HepG2 (cell line): ENCODE data around the gene L1CAM. TPM values are rescaled to one million over a fixed set of nuclear protein-coding genes. Genes with fewer than 3 reads are reported as not detected.

Experiments used
- ATAC-seq: fragments of 200-7000 bp; cut with Tn5 transposase; 3 replicates; pipeline ENCODE4 v1.9.1; 2020; ENCODE audit warnings: mild to moderate bottlenecking, moderate library complexity
- BruUV-seq: library from RNA; stranded (reverse); fragments of 400-500 nt; replicated peaks from 2 replicates; lab custom pipeline; 2021; lab: Mats Ljungman, UMichigan
- CTCF ChIA-PET: fragments of 300-600 bp; formaldehyde crosslinking; extraction: SDS; loops from one replicate; lab custom pipeline; 2021; ENCODE audit warnings: low total read pairs, inconsistent platforms, low intra/inter-chr PET ratio; lab: Yijun Ruan, JAX
- POLR2A ChIA-PET: fragments of 350-600 bp; sonication (Branson Sonifier 250); formaldehyde crosslinking; loops from one replicate; lab custom pipeline; 2020; ENCODE audit warnings: antibody characterized with exemption, inconsistent platforms; lab: Yijun Ruan, JAX
- DNase-seq: peaks from one replicate; pipeline ENCODE4 v3.0.0-alpha.2; 2015; ENCODE audit warnings: low spot score
- FAIRE-seq: peaks from 3 replicates; lab custom pipeline; 2011; peaks lifted over from hg19 to GRCh38; lab: Jason Lieb, UNC
- H2AFZ ChIP-seq: one replicate; pipeline ENCODE4 v1.6.1; 2011; ENCODE audit warnings: low read length, inconsistent platforms
- H3K27ac ChIP-seq: fragments of 300-600 bp; 3 replicates; pipeline ENCODE4 v1.8.0; 2011; ENCODE audit warnings: mixed run types, mild to moderate bottlenecking, mixed read lengths, low read length, inconsistent platforms; ENCODE audit not compliant: insufficient read depth; ENCODE audit errors: extremely low read length
- H3K27me3 ChIP-seq, 2 experiments: fragments of 200-600 bp in 1 of 2; 2 replicates in 1 of 2; 3 replicates in 1 of 2; pipeline versions ENCODE4 v1.6.0 to v1.8.0; 2011; ENCODE audit warnings: low read length in 2 of 2, mild to moderate bottlenecking in 2 of 2, moderate library complexity in 2 of 2, inconsistent platforms in 1 of 2; ENCODE audit not compliant: insufficient read depth in 2 of 2, control insufficient read depth in 1 of 2
- H3K36me3 ChIP-seq, 2 experiments: fragments of 200-600 bp in 1 of 2; replicated peaks in 1 of 2; 2 replicates in 1 of 2; 3 replicates in 1 of 2; pipeline versions ENCODE4 v1.5.1 to v1.8.0; 2011; ENCODE audit warnings: low read length in 2 of 2, inconsistent platforms in 1 of 2; ENCODE audit not compliant: insufficient read depth in 2 of 2, control insufficient read depth in 1 of 2
- H3K4me1 ChIP-seq: 2 replicates; pipeline ENCODE4 v1.5.1; 2012; ENCODE audit warnings: low read length, inconsistent platforms; ENCODE audit not compliant: insufficient read depth
- H3K4me2 ChIP-seq: 2 replicates; pipeline ENCODE4 v1.6.0; 2011; ENCODE audit warnings: low read depth, low read length, inconsistent platforms
- H3K4me3 ChIP-seq, 3 experiments: fragments of 200-600 bp in 1 of 3; sonication (generic), shearing (Covaris generic) in 1 of 3; replicated peaks in 1 of 3; 2 replicates each; pipeline ENCODE4 v1.5.1; 2011 to 2016; ENCODE audit warnings: low read length in 3 of 3, inconsistent platforms in 2 of 3, low read depth in 2 of 3, mild to moderate bottlenecking in 2 of 3, control low read depth in 1 of 3, mixed read lengths in 1 of 3; ENCODE audit not compliant: insufficient read depth in 1 of 3
- H3K79me2 ChIP-seq: one replicate; pipeline ENCODE4 v1.6.1; 2011; ENCODE audit warnings: low read length, inconsistent platforms; ENCODE audit not compliant: insufficient read depth
- H3K9ac ChIP-seq: 2 replicates; pipeline ENCODE4 v1.6.0; 2011; ENCODE audit warnings: mild to moderate bottlenecking, low read depth, low read length, inconsistent platforms; ENCODE audit not compliant: insufficient read depth
- H3K9me3 ChIP-seq: 2 replicates; pipeline ENCODE4 v1.5.1; 2012; ENCODE audit warnings: mild to moderate bottlenecking, low read length
- H4K20me1 ChIP-seq: 2 replicates; pipeline ENCODE4 v1.6.0; 2011; ENCODE audit warnings: inconsistent platforms, mild to moderate bottlenecking, low read length, moderate library complexity; ENCODE audit not compliant: insufficient read depth
- MBNL3 ChIP-seq: fragments of 250-450 bp; sonication (Bioruptor Pico); conservative IDR thresholded peaks from 2 replicates; pipeline ENCODE4 v1.8.0; 2022; ENCODE audit warnings: mild to moderate bottlenecking, inconsistent platforms
- SPEN ChIP-seq: sonication (generic); formaldehyde crosslinking; IDR thresholded peaks from 2 replicates; pipeline ENCODE4 v1.5.1; 2020; ENCODE audit warnings: low read depth, mild to moderate bottlenecking, missing genetic modification reagents
- ZFP1 ChIP-seq: IDR thresholded peaks from 2 replicates; pipeline ENCODE4 v1.6.1; 2016
- ZNF710 ChIP-seq: sonication (generic); formaldehyde crosslinking; IDR thresholded peaks from 2 replicates; pipeline ENCODE4 v1.5.0; 2020; ENCODE audit warnings: mild to moderate bottlenecking, missing genetic modification reagents, borderline replicate concordance
- WGBS: methylation state at CpG from one replicate; pipeline ENCODE4 v1.1.6; 2017; ENCODE audit warnings: low lambda C conversion rate; 5-methylcytosine and 5-hydroxymethylcytosine counted together
- in situ Hi-C: cut with HindIII; loops from 2 replicates; pipeline ENCODE4 v1.10.0; 2017; ENCODE audit warnings: low pct_unique_long_range_greater_than_20kb; ENCODE audit not compliant: extremely low pct_ligation_motif_present
- intact Hi-C: fragments of 100-400 bp; cut with micrococcal nuclease; formaldehyde crosslinking; loops from one replicate; pipeline ENCODE4 v1.10.0; 2022; ENCODE audit not compliant: unreplicated experiment
- polyA plus RNA-seq, 8 experiments: library from polyadenylated mRNA; depleted of rRNA in 3 of 8; stranded (reverse) in 7 of 8; unstranded in 1 of 8; fragments of >200 nt; fragmentation: Illumina TruSeq in 4 of 8; extraction: Trizol in 4 of 8; gene quantifications; 2 replicates each; pipeline versions ENCODE4 v1.2.1 to v1.2.3, GENCODE V29; 2011 to 2016; ENCODE audit warnings: low read depth in 4 of 8, missing spikeins in 1 of 8, mixed read lengths in 1 of 8; ENCODE audit not compliant: insufficient read depth in 1 of 8
- total RNA-seq, 5 experiments: library from RNA; depleted of rRNA; stranded (reverse); fragments of >200 nt; fragmentation: Illumina TruSeq; extraction: Trizol; gene quantifications; 2 replicates each; pipeline ENCODE4 v1.2.3, GENCODE V29; 2016; ENCODE audit warnings: low read depth in 1 of 5
- TF ChIP-seq, protein P1 (sequence below): sonication (generic); formaldehyde crosslinking; IDR thresholded peaks from 2 replicates; pipeline ENCODE4 v1.5.0; 2020; ENCODE audit warnings: mild to moderate bottlenecking, missing genetic modification reagents, moderate library complexity
- TF ChIP-seq, protein P2 (sequence below), 2 experiments: sonication (generic) in 1 of 2; formaldehyde crosslinking in 1 of 2; IDR thresholded peaks; 2 replicates each; pipeline versions ENCODE4 v1.4.0 to v1.6.1; 2018 to 2020; ENCODE audit warnings: missing genetic modification reagents in 2 of 2, borderline replicate concordance in 1 of 2, low read depth in 1 of 2, mild to moderate bottlenecking in 1 of 2, missing biosample characterization in 1 of 2

The L1CAM gene
- total and polyA plus RNA-seq, 2 of the 13 experiments (the other 11 are each of a cell fraction or from before 2014, with no cell fraction given) = 1.4 to 2.0 TPM

DNA sequence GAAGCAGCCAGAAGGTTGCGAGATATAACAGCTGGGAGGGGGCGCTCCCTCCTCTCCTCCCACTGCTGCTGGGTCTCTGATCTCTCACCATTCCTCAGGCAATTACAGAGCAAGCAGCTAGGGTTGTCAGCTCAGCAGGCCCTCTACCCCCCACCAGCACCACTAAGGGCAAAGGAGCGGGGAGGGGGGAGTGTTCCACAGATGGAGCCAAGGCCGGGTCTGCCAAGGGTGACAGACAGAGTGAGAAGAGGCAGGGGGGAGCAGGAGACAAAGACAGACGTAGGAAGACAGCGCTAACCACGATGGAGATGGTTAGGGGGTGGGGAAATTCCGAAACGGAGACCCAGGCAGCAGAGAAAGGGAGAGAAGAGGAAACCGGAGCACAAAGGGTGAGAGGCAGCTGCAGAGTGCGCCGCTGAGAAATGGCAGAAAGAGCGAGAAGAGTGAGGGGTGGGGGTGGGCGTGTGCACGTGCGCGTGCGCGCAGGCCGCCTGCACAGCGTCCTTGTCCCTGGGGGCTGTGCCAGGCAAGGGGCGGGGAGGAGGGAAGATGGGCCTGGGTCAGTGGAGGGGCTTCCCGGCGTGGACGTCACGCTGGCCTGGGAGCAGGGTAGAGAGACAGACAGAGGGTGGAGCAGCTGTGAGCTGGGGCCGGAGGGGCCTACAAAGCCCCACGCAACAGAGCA is 6.9 kb downstream of the L1CAM start:
- in situ Hi-C loops = no loop called here
- Histone ChIP-seq H3K9ac (no peak overlapping the region), H3K4me2 (peak overlapping the region; percentile 18; the same call in 1 of the 2 replicates), H4K20me1 (no peaks in the 10 kb centered on the region), H3K4me1 (peaks cover 51% of the 10 kb centered on the region), H3K9me3 (no peaks in the 10 kb centered on the region), H3K36me3 (no peaks in the 10 kb centered on the region), H3K79me2 (no peaks in the 10 kb centered on the region), H3K27me3 (no peaks in the 10 kb centered on the region), H3K4me3 (no peak overlapping the region), H2AFZ (no peak overlapping the region), H3K27ac (no peak overlapping the region)
- intact Hi-C loops = no loop called here
- TF ChIP-seq ZNF710 (CRISPR knock-in tag) (no peak), SPEN (CRISPR knock-in tag) (no peak), MBNL3 (no peak), ZFP1 (CRISPR knock-in tag) (no peak)
- TF ChIP-seq, protein P1, sequence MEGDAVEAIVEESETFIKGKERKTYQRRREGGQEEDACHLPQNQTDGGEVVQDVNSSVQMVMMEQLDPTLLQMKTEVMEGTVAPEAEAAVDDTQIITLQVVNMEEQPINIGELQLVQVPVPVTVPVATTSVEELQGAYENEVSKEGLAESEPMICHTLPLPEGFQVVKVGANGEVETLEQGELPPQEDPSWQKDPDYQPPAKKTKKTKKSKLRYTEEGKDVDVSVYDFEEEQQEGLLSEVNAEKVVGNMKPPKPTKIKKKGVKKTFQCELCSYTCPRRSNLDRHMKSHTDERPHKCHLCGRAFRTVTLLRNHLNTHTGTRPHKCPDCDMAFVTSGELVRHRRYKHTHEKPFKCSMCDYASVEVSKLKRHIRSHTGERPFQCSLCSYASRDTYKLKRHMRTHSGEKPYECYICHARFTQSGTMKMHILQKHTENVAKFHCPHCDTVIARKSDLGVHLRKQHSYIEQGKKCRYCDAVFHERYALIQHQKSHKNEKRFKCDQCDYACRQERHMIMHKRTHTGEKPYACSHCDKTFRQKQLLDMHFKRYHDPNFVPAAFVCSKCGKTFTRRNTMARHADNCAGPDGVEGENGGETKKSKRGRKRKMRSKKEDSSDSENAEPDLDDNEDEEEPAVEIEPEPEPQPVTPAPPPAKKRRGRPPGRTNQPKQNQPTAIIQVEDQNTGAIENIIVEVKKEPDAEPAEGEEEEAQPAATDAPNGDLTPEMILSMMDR (CRISPR knock-in tag) = peak; percentile 15; the same call in 1 of the 2 replicates
- TF ChIP-seq, protein P2, sequence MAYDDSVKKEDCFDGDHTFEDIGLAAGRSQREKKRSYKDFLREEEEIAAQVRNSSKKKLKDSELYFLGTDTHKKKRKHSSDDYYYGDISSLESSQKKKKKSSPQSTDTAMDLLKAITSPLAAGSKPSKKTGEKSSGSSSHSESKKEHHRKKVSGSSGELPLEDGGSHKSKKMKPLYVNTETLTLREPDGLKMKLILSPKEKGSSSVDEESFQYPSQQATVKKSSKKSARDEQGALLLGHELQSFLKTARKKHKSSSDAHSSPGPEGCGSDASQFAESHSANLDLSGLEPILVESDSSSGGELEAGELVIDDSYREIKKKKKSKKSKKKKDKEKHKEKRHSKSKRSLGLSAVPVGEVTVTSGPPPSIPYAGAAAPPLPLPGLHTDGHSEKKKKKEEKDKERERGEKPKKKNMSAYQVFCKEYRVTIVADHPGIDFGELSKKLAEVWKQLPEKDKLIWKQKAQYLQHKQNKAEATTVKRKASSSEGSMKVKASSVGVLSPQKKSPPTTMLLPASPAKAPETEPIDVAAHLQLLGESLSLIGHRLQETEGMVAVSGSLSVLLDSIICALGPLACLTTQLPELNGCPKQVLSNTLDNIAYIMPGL (CRISPR knock-in tag; IDR thresholded peaks at IDR 0.05; ENCODE audit: borderline replicate concordance in 1 of 2, low read depth in 1 of 2) = no peak
- WGBS = 26% methylated on average over 17 of the region's 28 CpGs
- POLR2A ChIA-PET = no interaction called here
- no peak for FAIRE-seq
- DNase-seq = no peak
- ATAC-seq = no peak
- no TSS peak for BruUV-seq
- CTCF ChIA-PET = no interaction called here
